MM.1S (cell line): ENCODE results near the gene ROBO2.

Experiments used
- DNase-seq: peaks from one replicate; pipeline ENCODE4 v3.0.0-alpha.2; 2015
- H2AFZ ChIP-seq: fragments of 300-600 bp; sonication (generic); 2 replicates; pipeline ENCODE4 v1.6.0; 2016; ENCODE audit warnings: antibody characterized with exemption, low read length
- H3F3A ChIP-seq: fragments of 300-600 bp; sonication (generic); 2 replicates; pipeline ENCODE4 v1.6.1; 2016; ENCODE audit warnings: mild to moderate bottlenecking, antibody characterized with exemption, low read length, moderate library complexity, mixed read lengths; ENCODE audit not compliant: insufficient read depth
- H3K27ac ChIP-seq: fragments of 300-600 bp; sonication (generic); 2 replicates; pipeline ENCODE4 v1.5.1; 2016; ENCODE audit warnings: mild to moderate bottlenecking, low read length
- H3K27me3 ChIP-seq: fragments of 300-600 bp; sonication (generic); replicated peaks from 2 replicates; pipeline ENCODE4 v1.6.0; 2016; ENCODE audit warnings: low read length; ENCODE audit not compliant: insufficient read depth
- H3K36me3 ChIP-seq: fragments of 300-600 bp; sonication (generic); replicated peaks from 2 replicates; pipeline ENCODE4 v1.6.1; 2016; ENCODE audit warnings: mild to moderate bottlenecking, low read length, mixed read lengths; ENCODE audit not compliant: insufficient read depth
- H3K4me1 ChIP-seq: fragments of 300-600 bp; sonication (generic); 2 replicates; pipeline ENCODE4 v1.6.1; 2016; ENCODE audit warnings: low read length, mixed read lengths
- H3K4me2 ChIP-seq: fragments of 300-600 bp; sonication (generic); 2 replicates; pipeline ENCODE4 v1.6.0; 2016; ENCODE audit warnings: low read depth, low read length
- H3K4me3 ChIP-seq: fragments of 300-600 bp; sonication (generic); 2 replicates; pipeline ENCODE4 v1.5.1; 2016; ENCODE audit warnings: low read length, mixed read lengths
- H3K79me2 ChIP-seq: fragments of 300-600 bp; sonication (generic); 2 replicates; pipeline ENCODE4 v1.6.1; 2016; ENCODE audit warnings: mixed run types, low read length, mixed read lengths
- H3K9ac ChIP-seq: fragments of 300-600 bp; sonication (generic); 2 replicates; pipeline ENCODE4 v1.6.1; 2016; ENCODE audit warnings: low read length, mixed read lengths
- H3K9me2 ChIP-seq: fragments of 300-600 bp; sonication (generic); replicated peaks from 2 replicates; pipeline ENCODE4 v1.6.1; 2016; ENCODE audit warnings: mild to moderate bottlenecking, low read length, mixed read lengths; ENCODE audit not compliant: insufficient read depth
- H3K9me3 ChIP-seq: fragments of 300-600 bp; sonication (generic); replicated peaks from 2 replicates; pipeline ENCODE4 v1.6.1; 2016; ENCODE audit warnings: mild to moderate bottlenecking, low read length, mixed read lengths; ENCODE audit not compliant: insufficient read depth
- H4K20me1 ChIP-seq: fragments of 300-600 bp; sonication (generic); 2 replicates; pipeline ENCODE4 v1.6.1; 2016; ENCODE audit warnings: mild to moderate bottlenecking, low read length, moderate library complexity, mixed read lengths; ENCODE audit not compliant: insufficient read depth
- EZH2 ChIP-seq: fragments of 300-600 bp; sonication (generic); optimal IDR thresholded peaks from 2 replicates; pipeline ENCODE3; 2017; ENCODE audit warnings: low read depth, mild to moderate bottlenecking, antibody characterized with exemption, low read length, mixed read lengths
- EZH2phosphoT487 ChIP-seq: fragments of 300-600 bp; sonication (generic); IDR thresholded peaks from 2 replicates; pipeline ENCODE4 v1.6.1; 2018; ENCODE audit warnings: antibody characterized with exemption, low read length
- TF ChIP-seq, protein P1 (sequence below): fragments of 300-600 bp; sonication (generic); IDR thresholded peaks from 2 replicates; pipeline ENCODE4 v1.5.1; 2016; ENCODE audit warnings: antibody characterized with exemption, low read length, mixed read lengths

ROBO2 gene

DNA sequence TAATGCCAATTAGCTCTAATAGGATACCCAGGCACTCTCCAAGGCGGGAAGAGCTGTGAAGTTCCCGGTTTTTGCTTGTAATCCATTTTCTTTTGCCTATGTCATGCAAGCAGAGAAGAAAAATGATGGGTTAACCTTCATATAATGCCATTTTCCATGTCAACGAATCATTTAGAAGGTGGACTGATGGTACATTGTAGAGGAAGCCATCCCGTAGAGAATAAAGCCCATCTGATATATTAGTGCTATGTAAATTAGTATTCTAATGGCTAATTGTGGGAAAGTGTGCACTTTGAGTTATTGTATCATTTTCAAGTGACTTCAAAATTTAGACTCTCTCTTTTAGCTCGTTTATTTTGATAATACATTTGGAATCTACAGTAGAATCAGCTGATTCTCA lies 509.1 kb downstream of the ROBO2 start:
- no peaks in the 10 kb centered on the region for H3F3A ChIP-seq
- H3K36me3 ChIP-seq, result no peaks in the 10 kb centered on the region
- no peak for DNase-seq
- no peak overlapping the region for H3K27ac ChIP-seq
- H3K9me2 ChIP-seq, result no peaks in the 10 kb centered on the region
- no peaks in the 10 kb centered on the region for H3K9me3 ChIP-seq
- TF ChIP-seq EZH2phosphoT487, result no peak
- no peak for TF ChIP-seq EZH2
- TF ChIP-seq, protein P1, sequence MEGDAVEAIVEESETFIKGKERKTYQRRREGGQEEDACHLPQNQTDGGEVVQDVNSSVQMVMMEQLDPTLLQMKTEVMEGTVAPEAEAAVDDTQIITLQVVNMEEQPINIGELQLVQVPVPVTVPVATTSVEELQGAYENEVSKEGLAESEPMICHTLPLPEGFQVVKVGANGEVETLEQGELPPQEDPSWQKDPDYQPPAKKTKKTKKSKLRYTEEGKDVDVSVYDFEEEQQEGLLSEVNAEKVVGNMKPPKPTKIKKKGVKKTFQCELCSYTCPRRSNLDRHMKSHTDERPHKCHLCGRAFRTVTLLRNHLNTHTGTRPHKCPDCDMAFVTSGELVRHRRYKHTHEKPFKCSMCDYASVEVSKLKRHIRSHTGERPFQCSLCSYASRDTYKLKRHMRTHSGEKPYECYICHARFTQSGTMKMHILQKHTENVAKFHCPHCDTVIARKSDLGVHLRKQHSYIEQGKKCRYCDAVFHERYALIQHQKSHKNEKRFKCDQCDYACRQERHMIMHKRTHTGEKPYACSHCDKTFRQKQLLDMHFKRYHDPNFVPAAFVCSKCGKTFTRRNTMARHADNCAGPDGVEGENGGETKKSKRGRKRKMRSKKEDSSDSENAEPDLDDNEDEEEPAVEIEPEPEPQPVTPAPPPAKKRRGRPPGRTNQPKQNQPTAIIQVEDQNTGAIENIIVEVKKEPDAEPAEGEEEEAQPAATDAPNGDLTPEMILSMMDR, result no peak
- no peaks in the 10 kb centered on the region for H3K27me3 ChIP-seq
- H3K4me2 ChIP-seq, result no peak overlapping the region
- no peaks in the 10 kb centered on the region for H3K79me2 ChIP-seq
- H4K20me1 ChIP-seq, result no peaks in the 10 kb centered on the region
- H3K4me1 ChIP-seq, result no peaks in the 10 kb centered on the region
- 0 out of 2 replicates have a peak overlapping the region, but pooled peaks have one; percentile 5 for H2AFZ ChIP-seq
- no peak overlapping the region for H3K4me3 ChIP-seq
- H3K9ac ChIP-seq, result no peak overlapping the region

DNA sequence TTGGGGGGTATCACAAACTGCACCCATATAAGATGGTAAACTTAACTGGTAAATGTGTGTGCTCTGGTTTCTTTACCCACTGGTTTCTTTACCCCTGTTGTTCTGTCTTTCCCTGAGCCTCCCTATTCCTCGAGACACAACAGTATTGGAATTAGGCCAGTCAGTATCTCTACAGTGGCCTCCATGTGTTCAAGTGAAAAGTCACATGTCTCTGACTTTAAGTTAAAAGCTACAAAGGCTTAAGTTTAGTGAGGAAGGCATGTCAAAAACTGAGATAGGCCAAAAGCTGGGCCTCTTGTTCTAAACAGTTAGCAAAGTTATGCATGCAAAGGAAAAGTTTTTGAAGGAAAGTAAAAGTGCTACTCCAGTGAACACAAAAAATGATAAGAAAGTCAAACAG lies 513.3 kb downstream of the ROBO2 start:
- no peak overlapping the region for H2AFZ ChIP-seq
- no peak overlapping the region for H3K27ac ChIP-seq
- no peaks in the 10 kb centered on the region for H3F3A ChIP-seq
- no peak overlapping the region for H3K4me3 ChIP-seq
- no peaks in the 10 kb centered on the region for H3K36me3 ChIP-seq
- no peaks in the 10 kb centered on the region for H3K9me2 ChIP-seq
- no peak overlapping the region for H3K9ac ChIP-seq
- no peak for DNase-seq
- TF ChIP-seq EZH2phosphoT487, result no peak
- TF ChIP-seq, protein P1, result no peak
- no peak for TF ChIP-seq EZH2
- H3K27me3 ChIP-seq, result no peaks in the 10 kb centered on the region
- no peaks in the 10 kb centered on the region for H3K79me2 ChIP-seq
- H3K4me2 ChIP-seq, result no peak overlapping the region
- no peaks in the 10 kb centered on the region for H3K4me1 ChIP-seq
- H3K9me3 ChIP-seq, result no peaks in the 10 kb centered on the region
- H4K20me1 ChIP-seq, result no peaks in the 10 kb centered on the region

DNA sequence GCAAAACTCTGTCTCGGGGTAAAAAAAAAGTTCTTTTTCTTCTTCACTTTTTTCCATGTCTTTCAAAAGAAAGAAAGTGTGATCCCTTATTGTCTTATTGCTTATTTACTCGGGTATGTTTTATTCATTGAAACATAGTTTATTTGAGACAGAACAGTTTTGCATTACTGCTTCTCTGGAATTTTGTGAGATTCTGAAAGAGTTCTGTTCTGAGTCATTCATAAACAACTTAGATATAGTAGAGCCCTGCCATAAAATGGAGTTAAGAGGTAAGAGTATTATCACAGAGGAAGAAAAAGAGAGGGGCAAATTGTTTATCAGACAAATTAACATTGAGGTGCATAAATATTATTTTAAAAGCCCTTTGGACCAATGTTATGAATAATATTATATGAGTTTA lies 522.2 kb downstream of the ROBO2 start:
- no peak overlapping the region for H3K27ac ChIP-seq
- TF ChIP-seq, protein P1, result no peak
- TF ChIP-seq EZH2phosphoT487 (no peak), EZH2 (no peak)
- H3K4me2 ChIP-seq, result no peak overlapping the region
- no peak overlapping the region for H2AFZ ChIP-seq
- no peaks in the 10 kb centered on the region for H3F3A ChIP-seq
- no peak overlapping the region for H3K4me3 ChIP-seq
- no peak overlapping the region for H3K9ac ChIP-seq
- no peaks in the 10 kb centered on the region for H3K9me3 ChIP-seq
- H3K9me2 ChIP-seq, result no peaks in the 10 kb centered on the region
- H3K36me3 ChIP-seq, result no peaks in the 10 kb centered on the region
- no peak for DNase-seq
- no peaks in the 10 kb centered on the region for H3K27me3 ChIP-seq
- no peaks in the 10 kb centered on the region for H3K4me1 ChIP-seq
- H4K20me1 ChIP-seq, result no peaks in the 10 kb centered on the region
- H3K79me2 ChIP-seq, result no peaks in the 10 kb centered on the region
